Upper lobe of left lung (tissue), 6 donors: ENCODE measurements around the gene USP37. TPM values are rescaled to one million over a fixed set of nuclear protein-coding genes. Genes with fewer than 3 reads are reported as not detected.

ENCODE experiments used
- ATAC-seq, 2 donors: fragments of 200-7000 bp; cut with Tn5 transposase; one replicate each; pipeline ENCODE4 v1.9.1; 2022; ENCODE audit warnings: mild to moderate bottlenecking in 2 of 2, moderate library complexity in 2 of 2; ENCODE audit not compliant: low FRiP score in 2 of 2
- DNase-seq, 2 donors: peaks; one replicate each; pipeline ENCODE4 v3.0.0-alpha.2; 2019 to 2020
- H3K27ac ChIP-seq, 4 donors: fragments of 200-600 bp; sonication (generic); one replicate each; pipeline ENCODE4 v1.5.1; 2016 to 2019
- H3K27me3 ChIP-seq, 4 donors: fragments of 200-600 bp; sonication (generic); one replicate each; pipeline ENCODE4 v1.5.1; 2017 to 2019
- H3K36me3 ChIP-seq, 4 donors: fragments of 200-600 bp; sonication (generic); one replicate each; pipeline ENCODE4 v1.5.1; 2016 to 2019
- H3K4me1 ChIP-seq, 4 donors: fragments of 200-600 bp; sonication (generic); one replicate each; pipeline ENCODE4 v1.5.1; 2018 to 2019
- H3K4me3 ChIP-seq, 4 donors: fragments of 200-600 bp; sonication (generic); one replicate each; pipeline ENCODE4 v1.5.1; 2017 to 2019; ENCODE audit warnings: mild to moderate bottlenecking in 2 of 4, moderate library complexity in 1 of 4
- H3K9me3 ChIP-seq, 4 donors: fragments of 200-600 bp; sonication (generic); one replicate each; pipeline ENCODE4 v1.5.1; 2018 to 2019
- EP300 ChIP-seq, 4 donors: sonication (generic); formaldehyde crosslinking; IDR thresholded peaks; one replicate each; pipeline ENCODE4 v1.5.1; 2017; ENCODE audit warnings: antibody characterized with exemption in 4 of 4, control low read depth in 2 of 4
- POLR2A ChIP-seq, 4 donors: fragments of 450-650 bp; IDR thresholded peaks; one replicate each; pipeline ENCODE4 v1.5.1; 2016 to 2017; ENCODE audit warnings: antibody characterized with exemption in 4 of 4, mild to moderate bottlenecking in 2 of 4
- POLR2AphosphoS5 ChIP-seq, 2 donors: sonication (generic); formaldehyde crosslinking; IDR thresholded peaks; one replicate each; pipeline ENCODE4 v1.5.1; 2017; ENCODE audit warnings: antibody characterized with exemption in 2 of 2
- WGBS, 2 donors: methylation state at CpG; one replicate each; pipeline ENCODE4 v1.1.5; 2017 to 2018; 5-methylcytosine and 5-hydroxymethylcytosine counted together
- total RNA-seq, 6 donors: library from RNA; depleted of rRNA in 4 of 6; stranded (reverse); fragments of >200 nt in 4 of 6; gene quantifications; one replicate each; pipeline versions ENCODE4 v1.1.0 to v1.2.1, GENCODE V29; 2016 to 2021
- TF ChIP-seq, protein P1 (sequence below), 6 experiments: fragments of 450-650 bp in 4 of 6; fragments of 200-600 bp in 2 of 6; sonication (generic) in 2 of 6; IDR thresholded peaks; one replicate each; pipeline ENCODE4 v1.5.1; 2016 to 2019; ENCODE audit warnings: antibody characterized with exemption in 6 of 6
- donor health status: DM: no; HTN: no; CAD: no; lungs with moderate emphysema.
- donor health status: DM: no; HTN: yes; CAD: no; lungs with severe emphysema.

The USP37 gene
- total RNA-seq, 6 donors from 2014 or later, result 9.0 to 31.4 (median 13.1) TPM

DNA sequence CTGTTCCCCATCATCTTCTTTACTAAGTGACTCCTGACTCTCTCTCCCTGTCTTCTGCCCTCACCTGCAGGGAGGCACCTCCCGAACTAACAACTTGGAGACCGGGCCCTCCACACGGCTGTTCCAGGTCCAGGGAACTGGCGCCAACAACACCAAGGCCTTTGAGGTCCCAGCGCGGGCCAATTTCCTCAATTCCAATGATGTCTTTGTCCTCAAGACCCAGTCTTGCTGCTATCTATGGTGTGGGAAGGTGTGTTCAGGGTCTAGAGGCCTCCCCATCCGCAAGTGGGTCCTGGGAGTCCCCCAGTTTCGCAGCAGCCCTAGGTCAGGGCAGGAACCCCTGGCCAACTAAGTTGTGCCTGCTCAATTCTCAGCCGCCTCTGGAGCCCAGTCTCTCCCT, 133.7 kb downstream of the USP37 start:
- Histone ChIP-seq H3K27ac (no peak overlapping the region), H3K4me1 (no peaks in the 10 kb centered on the region), H3K36me3 (no peaks in the 10 kb centered on the region), H3K4me3 (no peak overlapping the region), H3K9me3 (no peaks in the 10 kb centered on the region), H3K27me3 (no peaks in the 10 kb centered on the region)
- no peak for ATAC-seq
- WGBS, 2 donors, result 91 to 95% methylated on average over 9 of the region's 9 CpGs
- DNase-seq, result no peak
- TF ChIP-seq POLR2AphosphoS5 (IDR thresholded peaks at IDR 0.05) (no peak), EP300 (IDR thresholded peaks at IDR 0.05) (no peak), POLR2A (IDR thresholded peaks at IDR 0.05) (no peak)
- TF ChIP-seq, protein P1, sequence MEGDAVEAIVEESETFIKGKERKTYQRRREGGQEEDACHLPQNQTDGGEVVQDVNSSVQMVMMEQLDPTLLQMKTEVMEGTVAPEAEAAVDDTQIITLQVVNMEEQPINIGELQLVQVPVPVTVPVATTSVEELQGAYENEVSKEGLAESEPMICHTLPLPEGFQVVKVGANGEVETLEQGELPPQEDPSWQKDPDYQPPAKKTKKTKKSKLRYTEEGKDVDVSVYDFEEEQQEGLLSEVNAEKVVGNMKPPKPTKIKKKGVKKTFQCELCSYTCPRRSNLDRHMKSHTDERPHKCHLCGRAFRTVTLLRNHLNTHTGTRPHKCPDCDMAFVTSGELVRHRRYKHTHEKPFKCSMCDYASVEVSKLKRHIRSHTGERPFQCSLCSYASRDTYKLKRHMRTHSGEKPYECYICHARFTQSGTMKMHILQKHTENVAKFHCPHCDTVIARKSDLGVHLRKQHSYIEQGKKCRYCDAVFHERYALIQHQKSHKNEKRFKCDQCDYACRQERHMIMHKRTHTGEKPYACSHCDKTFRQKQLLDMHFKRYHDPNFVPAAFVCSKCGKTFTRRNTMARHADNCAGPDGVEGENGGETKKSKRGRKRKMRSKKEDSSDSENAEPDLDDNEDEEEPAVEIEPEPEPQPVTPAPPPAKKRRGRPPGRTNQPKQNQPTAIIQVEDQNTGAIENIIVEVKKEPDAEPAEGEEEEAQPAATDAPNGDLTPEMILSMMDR (IDR thresholded peaks at IDR 0.05), result no peak

DNA sequence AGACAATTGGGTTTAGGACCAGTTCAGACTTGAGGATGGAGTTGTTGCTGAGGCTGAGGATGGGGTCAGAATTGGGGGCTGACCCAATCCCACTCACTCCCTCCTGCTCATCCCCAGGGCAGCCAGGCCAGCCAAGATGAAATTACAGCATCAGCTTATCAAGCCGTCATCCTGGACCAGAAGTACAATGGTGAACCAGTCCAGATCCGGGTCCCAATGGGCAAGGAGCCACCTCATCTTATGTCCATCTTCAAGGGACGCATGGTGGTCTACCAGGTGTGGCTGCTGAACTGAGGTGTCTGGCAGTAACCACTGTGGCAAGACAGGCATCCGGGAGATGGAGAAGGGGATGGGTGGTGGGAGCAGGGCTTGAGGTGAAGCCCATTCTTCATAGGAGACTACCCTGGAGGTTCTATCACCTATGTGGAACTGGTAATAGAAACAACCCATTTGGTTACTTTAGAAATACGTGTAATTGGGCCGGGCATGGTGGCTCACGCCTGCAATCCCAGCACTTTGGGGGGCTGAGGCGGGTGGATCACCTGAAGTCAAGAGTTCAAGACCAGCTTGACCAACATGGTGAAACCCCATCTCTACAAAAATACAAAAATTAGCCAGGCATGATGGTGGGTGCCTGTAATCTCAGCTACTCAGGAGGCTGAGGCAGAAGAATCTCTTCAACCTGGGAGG, 135.3 kb downstream of the USP37 start:
- Histone ChIP-seq H3K4me3 (no peak overlapping the region), H3K4me1 (no peaks in the 10 kb centered on the region), H3K27ac (no peak overlapping the region), H3K36me3 (no peaks in the 10 kb centered on the region), H3K9me3 (no peaks in the 10 kb centered on the region), H3K27me3 (no peaks in the 10 kb centered on the region)
- no peak for TF ChIP-seq EP300 (IDR thresholded peaks at IDR 0.05)
- TF ChIP-seq, protein P1 (IDR thresholded peaks at IDR 0.05), result no peak
- TF ChIP-seq POLR2AphosphoS5 (IDR thresholded peaks at IDR 0.05), result no peak
- TF ChIP-seq POLR2A (IDR thresholded peaks at IDR 0.05), result no peak
- ATAC-seq, result no peak
- DNase-seq, result no peak
- WGBS, 2 donors, result 94 to 99% methylated on average over 8 of the region's 8 CpGs

DNA sequence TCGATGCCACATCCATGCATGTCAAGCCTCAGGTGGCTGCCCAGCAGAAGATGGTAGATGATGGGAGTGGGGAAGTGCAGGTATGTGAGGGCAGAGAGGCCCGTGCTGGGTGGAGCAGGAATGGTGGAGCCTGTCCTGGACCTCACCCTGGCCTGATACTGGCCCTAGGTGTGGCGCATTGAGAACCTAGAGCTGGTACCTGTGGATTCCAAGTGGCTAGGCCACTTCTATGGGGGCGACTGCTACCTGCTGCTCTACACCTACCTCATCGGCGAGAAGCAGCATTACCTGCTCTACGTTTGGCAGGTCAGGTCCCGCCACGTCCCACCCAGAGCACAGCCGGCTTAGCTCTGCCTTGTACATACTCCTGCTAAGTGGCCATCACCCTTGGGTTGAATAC, 136.3 kb downstream of the USP37 start:
- no peak overlapping the region for H3K4me3 ChIP-seq
- no peaks in the 10 kb centered on the region for H3K4me1 ChIP-seq
- H3K36me3 ChIP-seq, result no peaks in the 10 kb centered on the region
- no peaks in the 10 kb centered on the region for H3K9me3 ChIP-seq
- no peak overlapping the region for H3K27ac ChIP-seq
- WGBS, 2 donors, result 88 to 90% methylated on average over 8 to 10 of the region's 10 CpGs
- no peak for ATAC-seq
- H3K27me3 ChIP-seq, result no peaks in the 10 kb centered on the region
- TF ChIP-seq POLR2AphosphoS5 (IDR thresholded peaks at IDR 0.05) (no peak), POLR2A (IDR thresholded peaks at IDR 0.05) (no peak), EP300 (IDR thresholded peaks at IDR 0.05) (no peak)
- TF ChIP-seq, protein P1 (IDR thresholded peaks at IDR 0.05), result no peak
- no peak for DNase-seq

DNA sequence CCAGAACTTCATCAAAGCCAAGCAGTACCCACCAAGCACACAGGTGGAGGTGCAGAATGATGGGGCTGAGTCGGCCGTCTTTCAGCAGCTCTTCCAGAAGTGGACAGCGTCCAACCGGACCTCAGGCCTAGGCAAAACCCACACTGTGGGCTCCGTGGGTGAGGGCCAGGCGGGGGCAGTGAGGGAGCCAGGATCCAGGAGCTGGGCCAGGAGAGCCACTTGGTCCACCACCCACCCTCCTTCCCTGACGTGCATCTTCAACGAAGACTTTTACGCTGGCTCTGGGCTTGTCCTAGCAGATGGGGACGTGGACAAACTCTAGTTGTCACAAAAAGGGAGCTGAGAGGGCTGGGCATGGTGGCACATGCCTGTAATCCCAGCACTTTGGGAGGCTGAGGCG, 137.4 kb downstream of the USP37 start:
- no peaks in the 10 kb centered on the region for H3K27me3 ChIP-seq
- TF ChIP-seq, protein P1 (IDR thresholded peaks at IDR 0.05), result no peak
- TF ChIP-seq POLR2A (IDR thresholded peaks at IDR 0.05) (no peak), EP300 (IDR thresholded peaks at IDR 0.05) (no peak), POLR2AphosphoS5 (IDR thresholded peaks at IDR 0.05) (no peak)
- H3K4me1 ChIP-seq, result no peaks in the 10 kb centered on the region
- WGBS, 2 donors, result 88 to 91% methylated on average over 5 to 11 of the region's 11 CpGs
- H3K27ac ChIP-seq, result no peak overlapping the region
- DNase-seq (no peak), ATAC-seq (no peak)
- H3K9me3 ChIP-seq, result no peaks in the 10 kb centered on the region
- H3K36me3 ChIP-seq, result no peaks in the 10 kb centered on the region
- H3K4me3 ChIP-seq, result no peak overlapping the region
